PC-3 (cell line): Measurements from ENCODE around the gene IDE. TPM values are rescaled to one million over a fixed set of nuclear protein-coding genes. Genes with fewer than 3 reads are reported as not detected.
"Not testable (repeated sequence)": the region's sequence is repeated elsewhere in the genome, so short reads cannot be mapped to it uniquely, and the experiment has no call there.

ENCODE experiments used
- ATAC-seq: fragments of 200-7000 bp; cut with Tn5 transposase; 2 replicates; pipeline ENCODE4 v1.9.1; 2020; ENCODE audit warnings: mild to moderate bottlenecking, moderate library complexity
- BruUV-seq: library from RNA; stranded (reverse); fragments of 400-500 nt; replicated peaks from 2 replicates; lab custom pipeline; 2021; lab: Mats Ljungman, UMichigan
- CTCF ChIA-PET: fragments of 300-600 bp; sonication (Branson Sonifier 250); formaldehyde crosslinking; loops from one replicate; lab custom pipeline; 2022; ENCODE audit warnings: antibody characterized with exemption; lab: Charles Lee
- POLR2A ChIA-PET: fragments of 300-600 bp; sonication (Branson Sonifier 250); formaldehyde crosslinking; loops from one replicate; lab custom pipeline; 2022; ENCODE audit warnings: antibody characterized with exemption; ENCODE audit not compliant: unreplicated experiment; lab: Charles Lee
- DNase-seq: peaks from one replicate; pipeline ENCODE4 v3.0.0-alpha.2; 2015
- H2AFZ ChIP-seq: fragments of 300-600 bp; sonication (generic); 2 replicates; pipeline ENCODE4 v1.6.0; 2016; ENCODE audit warnings: antibody characterized with exemption, low read length
- H3F3A ChIP-seq: fragments of 300-600 bp; sonication (generic); one replicate; pipeline ENCODE4 v1.6.0; 2017; ENCODE audit warnings: antibody characterized with exemption, low read length, control low read depth, mild to moderate bottlenecking; ENCODE audit not compliant: unreplicated experiment
- H3K27ac ChIP-seq: fragments of 300-600 bp; sonication (generic); 2 replicates; pipeline ENCODE4 v1.5.1; 2016; ENCODE audit warnings: mild to moderate bottlenecking, low read length
- H3K27me3 ChIP-seq: fragments of 300-600 bp; sonication (generic); 2 replicates; pipeline ENCODE4 v1.6.1; 2016; ENCODE audit warnings: low read length, mixed read lengths
- H3K36me3 ChIP-seq: fragments of 300-600 bp; sonication (generic); 2 replicates; pipeline ENCODE4 v1.6.1; 2016; ENCODE audit warnings: low read depth, mixed run types, low read length, mixed read lengths
- H3K4me1 ChIP-seq: fragments of 300-600 bp; sonication (generic); 2 replicates; pipeline ENCODE4 v1.5.1; 2016; ENCODE audit warnings: low read length; ENCODE audit not compliant: insufficient read depth
- H3K4me2 ChIP-seq: fragments of 300-600 bp; sonication (generic); 2 replicates; pipeline ENCODE4 v1.6.0; 2016; ENCODE audit warnings: low read length
- H3K4me3 ChIP-seq: fragments of 300-600 bp; sonication (generic); 2 replicates; pipeline ENCODE4 v1.5.1; 2016; ENCODE audit warnings: mild to moderate bottlenecking, low read length, mixed read lengths
- H3K79me2 ChIP-seq: fragments of 300-600 bp; sonication (generic); 2 replicates; pipeline ENCODE4 v1.6.1; 2017; ENCODE audit warnings: low read length, mixed read lengths
- H3K9ac ChIP-seq: fragments of 300-600 bp; sonication (generic); 2 replicates; pipeline ENCODE4 v1.6.0; 2016; ENCODE audit warnings: mild to moderate bottlenecking, low read length
- H3K9me2 ChIP-seq: fragments of 300-600 bp; sonication (generic); replicated peaks from 2 replicates; pipeline ENCODE4 v1.6.1; 2016; ENCODE audit warnings: mixed run types, low read length, mixed read lengths
- H3K9me3 ChIP-seq: fragments of 300-600 bp; sonication (generic); 2 replicates; pipeline ENCODE4 v1.6.1; 2016; ENCODE audit warnings: low read length, mixed read lengths
- H4K20me1 ChIP-seq: fragments of 300-600 bp; sonication (generic); 2 replicates; pipeline ENCODE4 v1.6.1; 2016; ENCODE audit warnings: low read length, mixed read lengths
- CTCF ChIP-seq: fragments of 300-600 bp; sonication (generic); conservative IDR thresholded peaks from 2 replicates; pipeline ENCODE4 v1.5.1; 2017; ENCODE audit warnings: antibody characterized with exemption, low read depth, mild to moderate bottlenecking, low read length
- EZH2 ChIP-seq: fragments of 300-600 bp; sonication (generic); IDR thresholded peaks from one replicate; pipeline ENCODE4 v1.6.1; 2017; ENCODE audit warnings: antibody characterized with exemption, mild to moderate bottlenecking, low read length; ENCODE audit not compliant: unreplicated experiment
- EZH2phosphoT487 ChIP-seq: fragments of 300-600 bp; sonication (generic); IDR thresholded peaks from 2 replicates; pipeline ENCODE4 v1.6.1; 2018; ENCODE audit warnings: mild to moderate bottlenecking, antibody characterized with exemption, low read length, borderline replicate concordance
- intact Hi-C: fragments of 100-400 bp; cut with micrococcal nuclease; formaldehyde crosslinking; loops from 2 replicates; pipeline ENCODE4 v1.9.0; 2023
- total RNA-seq: library from RNA; depleted of rRNA; stranded (reverse); fragments of >200 nt; gene quantifications from 2 replicates; pipeline ENCODE4 v1.2.3, GENCODE V29; 2014

Gene IDE
- total RNA-seq, 1 experiment from 2014 or later: 28.7 TPM

GRCh38 chr10:92463582-92463981 lies 110.3 kb downstream of the IDE start:
- intact Hi-C loops: no loop called here
- Histone ChIP-seq H3F3A (no peaks in the 10 kb centered on the region), H3K4me1 (no peaks in the 10 kb centered on the region), H3K36me3 (no peaks in the 10 kb centered on the region; the same call in 1 of the 2 replicates), H3K4me3 (no peak overlapping the region), H3K27ac (no peak overlapping the region), H3K79me2 (no peaks in the 10 kb centered on the region), H3K9me2 (no peaks in the 10 kb centered on the region), H3K9ac (no peak overlapping the region), H3K9me3 (no peaks in the 10 kb centered on the region), H2AFZ (no peak overlapping the region), H3K4me2 (no peak overlapping the region), H4K20me1 (no peaks in the 10 kb centered on the region), H3K27me3 (no peaks in the 10 kb centered on the region)
- ATAC-seq (no peak), DNase-seq (no peak)
- no TSS peak for BruUV-seq
- POLR2A ChIA-PET: no interaction called here
- CTCF ChIA-PET: no interaction called here
- TF ChIP-seq CTCF: no peak
- no peak for TF ChIP-seq EZH2phosphoT487
- TF ChIP-seq EZH2: no peak

- H2AFZ ChIP-seq, H3F3A ChIP-seq, H3K79me2 ChIP-seq, H4K20me1 ChIP-seq, H3K27me3 ChIP-seq, H3K4me3 ChIP-seq, POLR2A ChIA-PET, H3K4me2 ChIP-seq, H3K9ac ChIP-seq, H3K36me3 ChIP-seq, intact Hi-C loops, H3K4me1 ChIP-seq, H3K27ac ChIP-seq, H3K9me3 ChIP-seq, ATAC-seq, H3K9me2 ChIP-seq, BruUV-seq, CTCF ChIA-PET, DNase-seq: not testable (repeated sequence)
These were observed 118.9 kb downstream of the IDE start for GRCh38 chr10:92454955-92455354.

GRCh38 chr10:92452313-92452712 lies 121.6 kb downstream of the IDE start:
- H3K4me1 ChIP-seq: no peaks in the 10 kb centered on the region
- H3K27me3 ChIP-seq: no peaks in the 10 kb centered on the region
- BruUV-seq: TSS peak; percentile 20
- DNase-seq (no peak), ATAC-seq (no peak)
- no peaks in the 10 kb centered on the region for H4K20me1 ChIP-seq
- no peak overlapping the region for H3K27ac ChIP-seq
- ChIA-PET CTCF (no interaction called here), POLR2A (no interaction called here)
- H2AFZ ChIP-seq: no peak overlapping the region
- TF ChIP-seq EZH2phosphoT487 (no peak), CTCF (no peak), EZH2 (no peak)
- peaks cover 10% of the 10 kb centered on the region for H3K36me3 ChIP-seq
- H3K9ac ChIP-seq: no peak overlapping the region
- no peaks in the 10 kb centered on the region for H3K9me2 ChIP-seq
- H3K4me3 ChIP-seq: no peak overlapping the region
- intact Hi-C loops: no loop called here
- no peak overlapping the region for H3K4me2 ChIP-seq
- H3K9me3 ChIP-seq: no peaks in the 10 kb centered on the region
- H3K79me2 ChIP-seq: no peaks in the 10 kb centered on the region
- H3F3A ChIP-seq: no peaks in the 10 kb centered on the region
